GM21717 (cell line): ENCODE measurements around the gene TRAPPC14.

Experiments used
- ATAC-seq: cut with Tn5 transposase; IDR thresholded peaks from one replicate; pipeline ENCODE4 v1.9.1; 2021; ENCODE audit warnings: mild to moderate bottlenecking, moderate library complexity; ENCODE audit not compliant: unreplicated experiment

The TRAPPC14 gene

DNA sequence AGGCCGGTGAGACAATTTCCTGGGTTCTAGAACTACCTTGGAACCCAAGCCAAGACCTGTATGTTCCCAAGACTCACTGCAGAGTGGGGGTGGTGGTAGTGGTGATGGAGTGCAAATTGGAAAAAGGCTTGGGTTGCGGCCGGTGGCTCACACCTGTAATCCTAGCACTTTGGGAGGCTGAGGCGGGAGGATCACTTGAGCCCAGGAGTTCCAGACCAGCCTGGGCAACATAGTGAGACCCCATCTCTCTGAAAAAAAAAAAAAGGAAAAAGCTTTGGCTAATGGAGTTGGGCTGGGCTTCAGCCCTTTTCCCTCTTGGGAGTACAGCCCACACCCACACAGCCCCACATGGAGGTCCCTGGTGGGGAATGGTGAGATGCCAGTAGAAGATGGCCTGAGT lies 53.0 kb downstream of the TRAPPC14 start:
- ATAC-seq, result no peak
